Limb (tissue), 2 donors: ENCODE results near the gene PTPRN2.
A peak's percentile ranks its signal among the peaks of the same experiment; 100 is the strongest.
"Not testable (repeated sequence)": the region's sequence is repeated elsewhere in the genome, so short reads cannot be mapped to it uniquely, and the experiment has no call there.

Experiments
- DNase-seq, 2 donors: peaks; one replicate each; pipeline ENCODE4 v3.0.0-alpha.2; 2016; ENCODE audit errors: extremely low spot score in 2 of 2

PTPRN2 gene

GRCh38 chr7:157675427-157675927 lies 912.1 kb downstream of the PTPRN2 start:
- DNase-seq = peak in 1 of 2 donors; percentile 24

- peak in 1 of 2 donors; percentile 21 for DNase-seq
Measured at GRCh38 chr7:157674715-157675426, 912.8 kb downstream of the PTPRN2 start.

- no peak for DNase-seq
Measured at GRCh38 chr7:157674027-157674714, 913.5 kb downstream of the PTPRN2 start.

- no peak for DNase-seq
Measured at GRCh38 chr7:157673573-157673972, 914.0 kb downstream of the PTPRN2 start.

- DNase-seq = no peak
Measured at GRCh38 chr7:157671358-157672255, 916.0 kb downstream of the PTPRN2 start.

GRCh38 chr7:157670490-157671357 lies 916.9 kb downstream of the PTPRN2 start:
- DNase-seq = no peak

- no peak for DNase-seq
Measured at GRCh38 chr7:157669768-157670351, 917.8 kb downstream of the PTPRN2 start.

GRCh38 chr7:157668884-157669767 lies 918.5 kb downstream of the PTPRN2 start:
- DNase-seq = no peak

- no peak for DNase-seq
Measured at GRCh38 chr7:157668221-157668883, 919.3 kb downstream of the PTPRN2 start.

GRCh38 chr7:157667731-157668130 lies 919.9 kb downstream of the PTPRN2 start:
- DNase-seq = no peak

GRCh38 chr7:157667261-157667660 lies 920.4 kb downstream of the PTPRN2 start:
- no peak for DNase-seq

GRCh38 chr7:157666530-157667040 lies 921.0 kb downstream of the PTPRN2 start:
- no peak for DNase-seq

- not testable (repeated sequence) for DNase-seq
Measured at GRCh38 chr7:157665634-157665988, 922.0 kb downstream of the PTPRN2 start.

- no peak for DNase-seq
Measured at GRCh38 chr7:157664871-157665633, 922.6 kb downstream of the PTPRN2 start.

GRCh38 chr7:157664034-157664433 lies 923.6 kb downstream of the PTPRN2 start:
- no peak for DNase-seq

- peak; percentile 25 to 72 for DNase-seq
Measured at GRCh38 chr7:157662981-157663716, 924.5 kb downstream of the PTPRN2 start.

- DNase-seq = no peak
Measured at GRCh38 chr7:157662110-157662791, 925.4 kb downstream of the PTPRN2 start.
